PC-3 (cell line): ENCODE measurements around the gene USP15. TPM values are rescaled to one million over a fixed set of nuclear protein-coding genes. Genes with fewer than 3 reads are reported as not detected.

Experiments used
- ATAC-seq: fragments of 200-7000 bp; cut with Tn5 transposase; 2 replicates; pipeline ENCODE4 v1.9.1; 2020; ENCODE audit warnings: mild to moderate bottlenecking, moderate library complexity
- BruUV-seq: library from RNA; stranded (reverse); fragments of 400-500 nt; replicated peaks from 2 replicates; lab custom pipeline; 2021; lab: Mats Ljungman, UMichigan
- CTCF ChIA-PET: fragments of 300-600 bp; sonication (Branson Sonifier 250); formaldehyde crosslinking; loops from one replicate; lab custom pipeline; 2022; ENCODE audit warnings: antibody characterized with exemption; lab: Charles Lee
- POLR2A ChIA-PET: fragments of 300-600 bp; sonication (Branson Sonifier 250); formaldehyde crosslinking; loops from one replicate; lab custom pipeline; 2022; ENCODE audit warnings: antibody characterized with exemption; ENCODE audit not compliant: unreplicated experiment; lab: Charles Lee
- DNase-seq: peaks from one replicate; pipeline ENCODE4 v3.0.0-alpha.2; 2015
- H2AFZ ChIP-seq: fragments of 300-600 bp; sonication (generic); 2 replicates; pipeline ENCODE4 v1.6.0; 2016; ENCODE audit warnings: antibody characterized with exemption, low read length
- H3F3A ChIP-seq: fragments of 300-600 bp; sonication (generic); one replicate; pipeline ENCODE4 v1.6.0; 2017; ENCODE audit warnings: antibody characterized with exemption, low read length, control low read depth, mild to moderate bottlenecking; ENCODE audit not compliant: unreplicated experiment
- H3K27ac ChIP-seq: fragments of 300-600 bp; sonication (generic); 2 replicates; pipeline ENCODE4 v1.5.1; 2016; ENCODE audit warnings: mild to moderate bottlenecking, low read length
- H3K27me3 ChIP-seq: fragments of 300-600 bp; sonication (generic); 2 replicates; pipeline ENCODE4 v1.6.1; 2016; ENCODE audit warnings: low read length, mixed read lengths
- H3K36me3 ChIP-seq: fragments of 300-600 bp; sonication (generic); 2 replicates; pipeline ENCODE4 v1.6.1; 2016; ENCODE audit warnings: low read depth, mixed run types, low read length, mixed read lengths
- H3K4me1 ChIP-seq: fragments of 300-600 bp; sonication (generic); 2 replicates; pipeline ENCODE4 v1.5.1; 2016; ENCODE audit warnings: low read length; ENCODE audit not compliant: insufficient read depth
- H3K4me2 ChIP-seq: fragments of 300-600 bp; sonication (generic); 2 replicates; pipeline ENCODE4 v1.6.0; 2016; ENCODE audit warnings: low read length
- H3K4me3 ChIP-seq: fragments of 300-600 bp; sonication (generic); 2 replicates; pipeline ENCODE4 v1.5.1; 2016; ENCODE audit warnings: mild to moderate bottlenecking, low read length, mixed read lengths
- H3K79me2 ChIP-seq: fragments of 300-600 bp; sonication (generic); 2 replicates; pipeline ENCODE4 v1.6.1; 2017; ENCODE audit warnings: low read length, mixed read lengths
- H3K9ac ChIP-seq: fragments of 300-600 bp; sonication (generic); 2 replicates; pipeline ENCODE4 v1.6.0; 2016; ENCODE audit warnings: mild to moderate bottlenecking, low read length
- H3K9me2 ChIP-seq: fragments of 300-600 bp; sonication (generic); replicated peaks from 2 replicates; pipeline ENCODE4 v1.6.1; 2016; ENCODE audit warnings: mixed run types, low read length, mixed read lengths
- H3K9me3 ChIP-seq: fragments of 300-600 bp; sonication (generic); 2 replicates; pipeline ENCODE4 v1.6.1; 2016; ENCODE audit warnings: low read length, mixed read lengths
- H4K20me1 ChIP-seq: fragments of 300-600 bp; sonication (generic); 2 replicates; pipeline ENCODE4 v1.6.1; 2016; ENCODE audit warnings: low read length, mixed read lengths
- CTCF ChIP-seq: fragments of 300-600 bp; sonication (generic); conservative IDR thresholded peaks from 2 replicates; pipeline ENCODE4 v1.5.1; 2017; ENCODE audit warnings: antibody characterized with exemption, low read depth, mild to moderate bottlenecking, low read length
- EZH2 ChIP-seq: fragments of 300-600 bp; sonication (generic); IDR thresholded peaks from one replicate; pipeline ENCODE4 v1.6.1; 2017; ENCODE audit warnings: antibody characterized with exemption, mild to moderate bottlenecking, low read length; ENCODE audit not compliant: unreplicated experiment
- EZH2phosphoT487 ChIP-seq: fragments of 300-600 bp; sonication (generic); IDR thresholded peaks from 2 replicates; pipeline ENCODE4 v1.6.1; 2018; ENCODE audit warnings: mild to moderate bottlenecking, antibody characterized with exemption, low read length, borderline replicate concordance
- intact Hi-C: fragments of 100-400 bp; cut with micrococcal nuclease; formaldehyde crosslinking; loops from 2 replicates; pipeline ENCODE4 v1.9.0; 2023
- total RNA-seq: library from RNA; depleted of rRNA; stranded (reverse); fragments of >200 nt; gene quantifications from 2 replicates; pipeline ENCODE4 v1.2.3, GENCODE V29; 2014

The USP15 gene
- total RNA-seq, 1 experiment from 2014 or later: 46.1 TPM

GRCh38 chr12:62313727-62314380, 53.6 kb downstream of the USP15 start:
- ChIA-PET CTCF (no interaction called here), POLR2A (no interaction called here)
- no peak overlapping the region for H3K4me2 ChIP-seq
- intact Hi-C loops: loop anchor here (5.0 kb wide), 1 partner anchor 52 kb away; the partner anchor contains the start of gene USP15
- no peak overlapping the region for H3K27ac ChIP-seq
- no peaks in the 10 kb centered on the region for H3K4me1 ChIP-seq
- no peak for TF ChIP-seq EZH2
- TF ChIP-seq EZH2phosphoT487: no peak
- H2AFZ ChIP-seq: no peak overlapping the region
- H3K9ac ChIP-seq: no peak overlapping the region
- no peaks in the 10 kb centered on the region for H3K27me3 ChIP-seq
- H3K36me3 ChIP-seq: peaks cover 7% of the 10 kb centered on the region
- H3K9me2 ChIP-seq: no peaks in the 10 kb centered on the region
- 0 out of 2 replicates have a peak, but pooled peaks cover 5% of the 10 kb centered on the region for H4K20me1 ChIP-seq
- no TSS peak for BruUV-seq
- peaks cover 13% of the 10 kb centered on the region; the same call in 1 of the 2 replicates for H3K79me2 ChIP-seq
- no peaks in the 10 kb centered on the region for H3F3A ChIP-seq
- ATAC-seq (no peak), DNase-seq (no peak)
- H3K9me3 ChIP-seq: no peaks in the 10 kb centered on the region
- no peak overlapping the region for H3K4me3 ChIP-seq

DNA sequence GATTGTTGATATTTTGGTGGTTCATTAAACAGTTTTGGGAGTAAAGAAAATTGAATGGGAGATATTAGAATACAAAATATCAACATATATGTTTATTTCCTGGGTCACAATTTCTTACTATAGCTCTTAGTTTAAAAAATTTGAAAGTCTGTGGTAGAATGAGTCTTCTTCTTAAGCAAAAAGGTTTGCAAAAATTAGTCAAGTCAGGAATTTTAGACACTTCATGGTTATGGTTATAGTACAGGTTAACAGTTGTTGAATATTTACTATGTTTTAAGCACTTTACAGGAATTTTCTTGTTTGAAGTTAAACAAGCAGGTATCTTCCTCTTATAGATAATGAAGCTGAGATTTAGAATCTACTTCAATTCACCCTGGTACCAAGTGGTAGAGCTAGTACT, 56.8 kb downstream of the USP15 start:
- CTCF ChIA-PET: no interaction called here
- intact Hi-C loops: no loop called here
- H3K9ac ChIP-seq: no peak overlapping the region
- H3F3A ChIP-seq: no peaks in the 10 kb centered on the region
- ATAC-seq (no peak), DNase-seq (no peak)
- no peaks in the 10 kb centered on the region for H3K4me1 ChIP-seq
- 0 out of 2 replicates have a peak, but pooled peaks cover 4% of the 10 kb centered on the region for H3K79me2 ChIP-seq
- no peaks in the 10 kb centered on the region for H4K20me1 ChIP-seq
- H3K27me3 ChIP-seq: no peaks in the 10 kb centered on the region
- POLR2A ChIA-PET: no interaction called here
- H3K9me2 ChIP-seq: no peaks in the 10 kb centered on the region
- H3K27ac ChIP-seq: no peak overlapping the region
- H3K4me2 ChIP-seq: no peak overlapping the region
- no peaks in the 10 kb centered on the region for H3K9me3 ChIP-seq
- TF ChIP-seq CTCF (no peak), EZH2 (no peak), EZH2phosphoT487 (no peak)
- H3K4me3 ChIP-seq: no peak overlapping the region
- peaks cover 11% of the 10 kb centered on the region for H3K36me3 ChIP-seq
- no peak overlapping the region for H2AFZ ChIP-seq
- no TSS peak for BruUV-seq

DNA sequence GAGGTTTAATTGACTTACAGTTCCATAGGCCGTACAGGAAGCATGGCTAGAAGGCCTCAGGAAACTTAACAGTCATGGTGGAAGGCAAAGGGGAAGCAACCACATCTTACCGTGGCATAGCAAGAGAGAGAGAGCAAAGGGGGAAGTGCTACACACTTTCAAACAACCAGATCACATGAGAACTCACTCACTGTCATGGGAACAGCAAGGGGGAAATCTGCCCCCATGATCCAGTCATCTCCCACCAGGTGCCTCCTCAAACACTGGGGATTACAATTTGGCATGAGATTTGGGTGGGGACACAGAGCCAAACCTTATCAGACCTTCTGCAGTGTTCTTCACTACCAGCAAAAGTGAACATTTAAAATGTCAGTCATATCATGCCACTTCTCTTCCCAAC, 58.9 kb downstream of the USP15 start:
- ChIA-PET POLR2A (no interaction called here), CTCF (no interaction called here)
- Histone ChIP-seq H3K4me2 (no peak overlapping the region), H3K9ac (no peak overlapping the region), H3K79me2 (no peaks in the 10 kb centered on the region), H3K9me3 (no peaks in the 10 kb centered on the region), H2AFZ (no peak overlapping the region), H3K27me3 (no peaks in the 10 kb centered on the region), H4K20me1 (no peaks in the 10 kb centered on the region), H3K4me1 (no peaks in the 10 kb centered on the region), H3K9me2 (no peaks in the 10 kb centered on the region), H3F3A (no peaks in the 10 kb centered on the region), H3K36me3 (peaks cover 18% of the 10 kb centered on the region), H3K27ac (no peak overlapping the region), H3K4me3 (no peak overlapping the region)
- DNase-seq (no peak), ATAC-seq (no peak)
- no peak for TF ChIP-seq EZH2
- no peak for TF ChIP-seq CTCF
- TF ChIP-seq EZH2phosphoT487: no peak
- intact Hi-C loops: no loop called here
- BruUV-seq: no TSS peak
